Nephron (organoid): ENCODE results near the gene LRRN4CL.

Source experiments
- H3K27ac Mint-ChIP-seq, 3 experiments: 2 replicates each; pipeline ENCODE4 v1.8.0; 2020; ENCODE audit warnings: mixed read lengths in 3 of 3, mild to moderate bottlenecking in 2 of 3, moderate library complexity in 1 of 3
- H3K27me3 Mint-ChIP-seq: 2 replicates; pipeline ENCODE4 v1.8.0; 2021; ENCODE audit warnings: low read depth, mild to moderate bottlenecking, moderate library complexity, mixed read lengths
- H3K36me3 Mint-ChIP-seq: 2 replicates; pipeline ENCODE4 v1.8.0; 2020; ENCODE audit warnings: low read depth, mixed read lengths
- H3K4me1 Mint-ChIP-seq: 2 replicates; pipeline ENCODE4 v1.8.0; 2020; ENCODE audit warnings: mixed read lengths
- H3K4me3 Mint-ChIP-seq, 3 experiments: 2 replicates each; pipeline ENCODE4 v1.8.0; 2020; ENCODE audit warnings: mild to moderate bottlenecking in 3 of 3, mixed read lengths in 3 of 3, moderate library complexity in 2 of 3
- H3K9me3 Mint-ChIP-seq: 2 replicates; pipeline ENCODE4 v1.8.0; 2020; ENCODE audit warnings: mixed read lengths
- TF ChIP-seq, protein P1 (sequence below), 3 experiments: fragments of 200-600 bp; sonication (generic); IDR thresholded peaks; one replicate each; pipeline ENCODE4 v1.5.0; 2021; ENCODE audit warnings: antibody characterized with exemption in 3 of 3; ENCODE audit not compliant: unreplicated experiment in 3 of 3

Gene LRRN4CL

DNA sequence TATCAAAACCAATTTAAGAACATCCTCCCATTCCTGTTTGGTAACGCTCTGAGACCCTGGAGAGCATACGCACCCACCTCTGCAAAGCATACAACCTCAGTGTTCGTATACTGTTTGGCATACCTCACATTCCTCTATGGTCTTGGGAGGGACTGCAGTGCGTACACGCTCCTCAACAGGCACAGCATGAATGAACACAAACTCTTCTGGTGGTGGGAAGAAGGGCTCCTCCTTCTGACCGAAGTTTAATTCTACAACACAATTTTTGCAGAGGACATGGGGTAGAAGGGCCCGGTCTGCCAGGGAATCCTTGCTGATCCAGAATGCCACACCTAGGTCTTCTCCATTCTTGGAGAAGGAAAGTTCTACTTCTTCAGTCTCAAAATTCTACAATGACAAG lies 32.7 kb upstream of the LRRN4CL start:
- peak overlapping the region; percentile 48 to 69 (median 67) for H3K4me3 Mint-ChIP-seq
- peak overlapping the region; percentile 7 to 59 (median 49) for H3K27ac Mint-ChIP-seq
- H3K27me3 Mint-ChIP-seq: no peaks in the 10 kb centered on the region
- peaks cover 30% of the 10 kb centered on the region for H3K4me1 Mint-ChIP-seq
- no peaks in the 10 kb centered on the region for H3K9me3 Mint-ChIP-seq
- H3K36me3 Mint-ChIP-seq: peaks cover 76% of the 10 kb centered on the region
- TF ChIP-seq, protein P1, sequence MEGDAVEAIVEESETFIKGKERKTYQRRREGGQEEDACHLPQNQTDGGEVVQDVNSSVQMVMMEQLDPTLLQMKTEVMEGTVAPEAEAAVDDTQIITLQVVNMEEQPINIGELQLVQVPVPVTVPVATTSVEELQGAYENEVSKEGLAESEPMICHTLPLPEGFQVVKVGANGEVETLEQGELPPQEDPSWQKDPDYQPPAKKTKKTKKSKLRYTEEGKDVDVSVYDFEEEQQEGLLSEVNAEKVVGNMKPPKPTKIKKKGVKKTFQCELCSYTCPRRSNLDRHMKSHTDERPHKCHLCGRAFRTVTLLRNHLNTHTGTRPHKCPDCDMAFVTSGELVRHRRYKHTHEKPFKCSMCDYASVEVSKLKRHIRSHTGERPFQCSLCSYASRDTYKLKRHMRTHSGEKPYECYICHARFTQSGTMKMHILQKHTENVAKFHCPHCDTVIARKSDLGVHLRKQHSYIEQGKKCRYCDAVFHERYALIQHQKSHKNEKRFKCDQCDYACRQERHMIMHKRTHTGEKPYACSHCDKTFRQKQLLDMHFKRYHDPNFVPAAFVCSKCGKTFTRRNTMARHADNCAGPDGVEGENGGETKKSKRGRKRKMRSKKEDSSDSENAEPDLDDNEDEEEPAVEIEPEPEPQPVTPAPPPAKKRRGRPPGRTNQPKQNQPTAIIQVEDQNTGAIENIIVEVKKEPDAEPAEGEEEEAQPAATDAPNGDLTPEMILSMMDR (IDR thresholded peaks at IDR 0.05; ENCODE audit: unreplicated experiment in 3 of 3): peak in 1 of 3 experiments; percentile 12

DNA sequence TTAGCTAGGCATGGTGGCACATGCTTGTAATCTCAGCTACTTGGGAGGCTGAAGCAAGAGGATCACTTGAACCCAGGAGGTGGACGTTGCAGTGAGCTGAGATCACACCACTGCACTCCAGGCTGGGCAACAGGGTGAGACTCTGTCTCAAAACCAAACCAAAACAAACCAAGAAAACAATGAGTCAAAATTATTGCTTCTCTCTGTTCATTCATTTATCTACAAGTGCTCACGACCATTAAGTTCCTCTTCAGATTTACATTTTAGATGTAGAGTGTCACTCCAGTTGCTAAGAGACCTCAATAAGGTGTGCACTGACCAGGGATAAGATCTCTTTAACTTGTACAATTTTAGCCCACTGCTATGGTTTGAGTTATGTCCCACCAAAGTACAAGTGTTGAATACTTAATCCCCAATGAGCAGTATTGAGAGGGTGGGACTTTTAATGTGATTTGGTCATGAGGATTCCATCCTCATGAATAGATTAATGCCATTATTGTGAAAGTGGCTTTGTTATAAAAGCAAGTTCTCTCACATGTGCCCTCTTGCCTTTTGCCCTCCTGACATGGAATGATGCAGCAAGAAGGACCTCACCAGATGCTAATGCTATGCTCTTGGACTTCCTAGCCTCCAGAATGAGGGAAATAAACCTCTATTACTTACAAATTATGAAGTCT lies 30.1 kb upstream of the LRRN4CL start:
- TF ChIP-seq, protein P1 (IDR thresholded peaks at IDR 0.05; ENCODE audit: unreplicated experiment in 3 of 3): no peak
- H3K4me1 Mint-ChIP-seq: peaks cover 15% of the 10 kb centered on the region
- H3K9me3 Mint-ChIP-seq: no peaks in the 10 kb centered on the region
- H3K27ac Mint-ChIP-seq: no peak overlapping the region
- H3K36me3 Mint-ChIP-seq: peaks cover 92% of the 10 kb centered on the region
- no peaks in the 10 kb centered on the region for H3K27me3 Mint-ChIP-seq
- H3K4me3 Mint-ChIP-seq: no peak overlapping the region

DNA sequence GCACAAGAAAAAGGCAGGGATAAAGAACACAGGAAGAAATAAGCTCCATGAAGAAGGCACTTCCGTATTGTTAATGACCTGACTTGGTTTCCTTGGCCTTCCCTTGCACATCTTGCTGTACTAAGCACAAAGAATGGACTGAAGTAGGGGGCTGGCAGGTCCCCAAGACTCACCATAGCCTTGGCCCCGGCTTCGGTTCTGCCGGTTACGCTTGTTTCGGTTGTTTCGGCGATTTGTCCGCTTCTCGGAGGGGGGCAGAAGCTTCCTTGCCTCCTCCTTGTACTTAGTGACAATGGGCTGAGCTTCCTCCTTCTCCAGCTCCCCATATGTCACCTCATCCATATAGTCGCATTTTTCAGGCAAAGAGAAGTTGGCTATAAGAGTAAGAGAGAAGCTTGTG lies 27.5 kb upstream of the LRRN4CL start:
- Mint-ChIP-seq H3K4me3 (no peak overlapping the region), H3K4me1 (peaks cover 10% of the 10 kb centered on the region), H3K27me3 (no peaks in the 10 kb centered on the region), H3K36me3 (peaks cover 89% of the 10 kb centered on the region), H3K27ac (no peak overlapping the region), H3K9me3 (no peaks in the 10 kb centered on the region)
- TF ChIP-seq, protein P1 (IDR thresholded peaks at IDR 0.05; ENCODE audit: unreplicated experiment in 3 of 3): no peak

DNA sequence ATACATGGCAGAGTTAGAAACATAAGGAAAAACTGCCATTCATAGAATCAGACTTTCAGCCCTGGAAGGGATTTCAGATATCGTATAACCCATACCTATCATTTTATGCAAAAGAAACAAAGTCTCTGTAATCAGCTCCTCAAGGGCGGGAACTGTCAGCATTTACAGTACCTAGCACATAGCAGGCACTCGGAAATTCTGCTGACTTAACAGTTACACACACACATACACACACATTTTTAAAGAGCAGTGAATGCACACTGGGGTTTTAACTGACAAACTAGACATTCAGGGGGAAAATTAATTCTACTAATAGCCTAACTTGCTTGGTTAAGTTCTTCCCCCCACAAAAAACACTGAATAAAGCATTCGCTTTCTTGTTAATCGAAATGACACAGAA lies 26.9 kb upstream of the LRRN4CL start:
- Mint-ChIP-seq H3K27ac (peak overlapping the region in 1 of 3 experiments; percentile 58), H3K4me3 (no peak overlapping the region), H3K9me3 (no peaks in the 10 kb centered on the region), H3K27me3 (no peaks in the 10 kb centered on the region), H3K36me3 (peaks cover 86% of the 10 kb centered on the region), H3K4me1 (peaks cover 10% of the 10 kb centered on the region)
- TF ChIP-seq, protein P1 (IDR thresholded peaks at IDR 0.05; ENCODE audit: unreplicated experiment in 3 of 3): no peak

DNA sequence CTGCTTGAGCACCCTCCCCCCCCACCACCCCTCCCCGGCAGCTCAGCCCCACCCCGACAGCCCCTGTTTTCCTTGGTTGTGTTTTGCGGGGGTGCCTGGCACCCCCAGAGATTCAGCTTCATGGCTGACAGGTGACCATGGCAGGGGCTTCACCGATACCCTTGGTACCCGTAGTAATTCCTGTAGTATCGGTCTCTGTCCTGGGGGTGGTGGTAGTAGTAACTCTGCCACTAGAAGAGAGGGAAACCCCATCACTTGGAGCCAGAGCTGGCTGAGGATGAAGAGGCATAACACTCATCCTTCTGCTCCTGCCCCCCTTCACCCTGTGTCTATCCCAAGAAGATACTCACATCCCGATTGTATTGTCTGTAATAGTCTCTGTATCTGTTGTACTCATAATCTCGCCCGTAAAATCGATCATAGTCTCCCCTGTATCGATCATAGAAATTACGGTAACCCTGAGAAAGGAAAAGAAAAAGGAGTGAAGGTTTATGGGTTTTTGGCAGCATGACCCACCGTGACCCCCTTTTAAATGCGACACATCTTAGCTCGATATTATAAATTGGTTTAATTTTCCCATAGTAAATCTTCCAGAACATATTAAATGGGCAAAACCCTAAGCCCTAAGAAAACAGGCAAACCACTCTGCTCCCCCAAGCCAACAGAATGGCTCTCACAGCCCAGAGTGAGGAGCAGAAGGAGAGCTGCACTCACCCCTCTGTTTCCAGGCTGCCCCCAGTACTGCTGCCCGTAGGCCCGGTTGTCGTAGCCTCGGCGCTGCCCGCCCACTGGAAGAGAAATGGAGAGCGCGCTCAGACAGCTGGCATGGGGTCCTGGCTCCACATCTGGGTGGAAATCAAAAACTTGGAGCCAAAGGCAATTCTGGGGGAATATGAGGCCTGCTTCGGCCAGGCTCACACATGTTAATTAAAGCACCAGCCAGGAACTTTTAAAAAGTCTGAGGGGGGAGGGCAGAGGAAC lies 26.1 kb upstream of the LRRN4CL start:
- Mint-ChIP-seq H3K4me3 (no peak overlapping the region), H3K9me3 (no peaks in the 10 kb centered on the region), H3K36me3 (peaks cover 86% of the 10 kb centered on the region), H3K27me3 (no peaks in the 10 kb centered on the region), H3K4me1 (peaks cover 10% of the 10 kb centered on the region), H3K27ac (peak overlapping the region in 2 of 3 experiments; percentile 22 to 79)
- TF ChIP-seq, protein P1 (IDR thresholded peaks at IDR 0.05; ENCODE audit: unreplicated experiment in 3 of 3): no peak
